HepG2 (cell line): Measurements from ENCODE around the gene ERBB4.

Experiments
- ATF3 ChIP-seq: sonication (generic); formaldehyde crosslinking; IDR thresholded peaks from 2 replicates; pipeline ENCODE4 v1.4.0; 2020; ENCODE audit warnings: missing genetic modification reagents
- CTCF ChIP-seq: sonication (generic); formaldehyde crosslinking; IDR thresholded peaks from 2 replicates; pipeline ENCODE4 v1.5.0; 2020; ENCODE audit warnings: mild to moderate bottlenecking, missing genetic modification reagents, moderate library complexity
- PRDM15 ChIP-seq: sonication (generic); formaldehyde crosslinking; IDR thresholded peaks from 2 replicates; pipeline ENCODE4 v1.4.0; 2020; ENCODE audit warnings: missing genetic modification reagents
- RERE ChIP-seq: IDR thresholded peaks from 2 replicates; pipeline ENCODE4 v1.6.1; 2016; ENCODE audit warnings: low read depth, missing genetic modification reagents, missing compliant biosample characterization
- UBTF ChIP-seq: sonication (generic); formaldehyde crosslinking; IDR thresholded peaks from 2 replicates; pipeline ENCODE4 v1.4.0; 2020; ENCODE audit warnings: mild to moderate bottlenecking, missing genetic modification reagents
- ZNF615 ChIP-seq: sonication (generic); formaldehyde crosslinking; IDR thresholded peaks from 2 replicates; pipeline ENCODE4 v1.5.0; 2020; ENCODE audit warnings: mild to moderate bottlenecking, missing genetic modification reagents, borderline replicate concordance

- TF ChIP-seq PRDM15 (CRISPR knock-in tag) (no peak), CTCF (no peak), ATF3 (CRISPR knock-in tag) (no peak), UBTF (CRISPR knock-in tag) (no peak), ZNF615 (CRISPR knock-in tag) (no peak), RERE (CRISPR knock-in tag) (no peak)
Observed at GRCh38 chr2:212346865-212347264, 191.7 kb downstream of the ERBB4 start.
